Cardiac septum (tissue), 1 donor: Measurements from ENCODE around the gene NBEAL1. TPM values are rescaled to one million over a fixed set of nuclear protein-coding genes. Genes with fewer than 3 reads are reported as not detected.

Experiments
- total RNA-seq: library from RNA; stranded (reverse); fragmentation: NEBNext Ultra II Directional; extraction: Animal tissue kit (Norgen Biotek cat#: 25700); gene quantifications from one replicate; pipeline ENCODE4 v1.2.1, GENCODE V29; 2021
- donor health status: DM: no; HTN: no; CAD: no.

NBEAL1 gene
- total RNA-seq, 1 donor from 2014 or later, result 28.7 TPM

Other genes starting within 250 kb of the NBEAL1 start
- 5.7 TPM for gene ICA1L, start 143.1 kb upstream of the NBEAL1 start, total RNA-seq
- gene WDR12, start 103.2 kb upstream of the NBEAL1 start, total RNA-seq, result 31.0 TPM
- 9.0 TPM for gene CARF, start 102.6 kb upstream of the NBEAL1 start, total RNA-seq
- 13.1 TPM for gene CYP20A1, start 224.1 kb downstream of the NBEAL1 start, total RNA-seq